HTERT RPE-1 (cell line): ENCODE results near the gene B3GNT4.
"Not testable (repeated sequence)": the region's sequence is repeated elsewhere in the genome, so short reads cannot be mapped to it uniquely, and the experiment has no call there.

Experiments
- in situ Hi-C: fragments of 300-500 bp; cut with MboI; formaldehyde crosslinking; loops from 4 replicates; pipeline ENCODE4 v1.14.3; 2020; ENCODE audit warnings: low sequenced_read_pairs

The B3GNT4 gene

DNA sequence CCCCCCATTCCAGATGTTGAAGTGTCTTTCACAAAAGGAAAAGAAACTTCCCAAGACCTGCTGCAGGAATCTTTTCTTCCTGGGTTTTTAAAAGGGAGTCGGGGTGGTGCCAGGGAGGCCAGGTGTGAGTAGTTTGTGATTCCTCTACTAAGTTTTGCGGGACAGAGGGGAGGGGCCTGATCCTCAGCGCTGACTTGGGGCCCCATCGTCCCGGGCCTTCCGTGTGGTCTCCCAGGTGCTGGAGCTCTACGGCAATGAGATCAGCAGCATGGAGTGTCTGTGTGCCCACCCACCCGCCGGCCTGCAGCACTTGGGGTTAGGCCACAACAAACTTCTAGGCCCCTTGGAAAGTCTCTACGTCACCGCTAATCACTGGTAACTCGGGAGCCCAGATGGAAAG is 16.0 kb upstream of the B3GNT4 start:
- in situ Hi-C loops: no loop called here

DNA sequence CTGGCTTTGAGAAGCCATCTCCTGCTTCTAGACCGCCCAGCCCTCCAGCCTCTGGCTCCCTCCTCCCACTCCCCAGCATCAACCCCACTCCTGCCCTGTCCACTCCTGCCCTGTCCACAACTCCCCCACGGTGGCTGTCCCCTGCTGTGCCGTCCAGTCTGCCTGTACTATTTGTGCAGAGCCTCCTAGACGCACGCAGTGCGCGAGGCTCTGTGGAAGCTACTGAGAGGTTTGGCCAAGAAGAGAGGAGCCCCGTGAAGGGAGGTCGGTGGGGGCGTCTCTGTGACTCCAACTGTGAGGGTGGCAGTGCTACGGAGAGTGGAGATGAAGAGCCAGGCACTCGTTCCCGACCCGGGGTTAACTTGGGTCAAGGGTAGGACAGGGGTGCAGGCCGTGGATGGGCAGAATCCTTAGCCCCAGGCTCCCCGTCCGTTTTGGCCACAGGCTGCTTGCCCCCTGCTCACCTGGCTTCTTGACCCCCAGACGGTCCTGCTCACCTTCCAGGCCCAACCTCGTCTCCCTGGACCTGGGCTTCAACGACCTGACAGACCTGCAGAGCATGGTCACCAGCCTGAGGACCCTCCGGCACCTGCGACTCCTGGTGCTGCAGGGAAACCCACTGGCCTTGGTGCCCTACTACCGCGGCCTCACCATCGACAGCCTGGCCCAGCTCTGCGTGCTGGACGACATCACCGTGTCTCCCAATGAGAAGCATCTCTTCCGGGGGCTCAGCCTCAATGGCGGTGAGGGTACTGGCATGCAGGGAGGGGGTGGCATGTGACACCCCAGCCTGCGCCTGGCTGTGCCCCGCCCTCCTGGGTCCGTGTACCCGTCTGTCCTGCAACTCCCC is 13.7 kb upstream of the B3GNT4 start:
- in situ Hi-C loops: no loop called here

DNA sequence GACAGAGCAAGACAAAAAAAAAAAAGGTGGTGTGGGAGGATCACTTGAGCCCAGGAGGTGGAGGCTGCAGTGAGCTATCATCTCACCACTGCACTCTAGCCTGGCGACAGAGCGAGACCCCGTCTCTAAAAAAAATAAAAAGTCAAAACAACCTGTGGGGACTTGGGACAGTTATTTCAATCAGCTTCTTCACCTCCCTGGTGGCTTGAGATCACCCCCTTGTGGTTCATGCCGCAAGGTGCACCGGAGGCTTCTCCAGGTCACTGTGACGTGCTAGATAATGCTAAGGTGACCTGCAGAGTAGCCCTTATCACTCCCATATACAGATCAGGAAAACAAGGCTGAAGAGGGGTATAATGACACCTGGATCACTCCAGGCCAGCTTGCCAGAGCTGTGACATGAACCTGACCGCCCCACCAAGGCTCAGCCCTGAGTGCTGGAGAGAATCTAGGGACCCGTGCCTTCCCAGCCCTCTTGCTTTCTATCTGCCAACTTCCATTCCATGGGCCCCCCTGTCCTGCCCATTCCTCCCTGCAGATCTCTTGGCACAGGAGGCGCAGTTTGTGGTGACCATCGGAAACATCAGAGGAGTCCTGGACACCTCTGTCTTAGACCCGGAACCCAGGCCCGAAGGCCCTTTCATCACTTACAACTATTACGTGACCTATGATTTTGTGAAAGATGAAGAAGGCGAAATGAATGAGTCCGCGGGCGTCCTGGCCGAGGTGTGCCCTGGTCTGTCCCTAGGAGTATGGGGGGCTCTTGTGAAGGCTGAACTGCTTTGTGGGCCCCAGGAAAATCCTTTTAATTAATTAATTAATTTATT is 12.5 kb upstream of the B3GNT4 start:
- in situ Hi-C loops: no loop called here

DNA sequence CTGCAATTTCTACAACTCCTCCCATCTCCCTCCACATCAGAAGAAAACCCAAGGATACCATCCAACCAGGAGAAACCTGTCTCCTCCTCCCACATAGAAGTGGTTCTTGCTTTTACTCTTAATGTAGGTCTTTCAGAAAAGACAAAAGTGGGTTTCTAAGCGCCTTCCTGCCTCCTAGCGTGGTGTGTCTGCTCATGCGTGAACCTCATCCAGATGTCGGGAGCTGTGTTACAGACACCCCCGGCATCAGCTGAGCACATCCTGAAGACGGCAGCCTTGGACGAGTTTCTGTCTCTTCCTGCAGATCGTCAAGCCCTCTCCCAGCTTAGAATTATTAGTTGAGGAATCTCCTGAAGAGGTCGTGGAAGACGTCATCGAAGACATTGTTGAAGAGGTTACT is 11.1 kb upstream of the B3GNT4 start:
- in situ Hi-C loops: no loop called here

DNA sequence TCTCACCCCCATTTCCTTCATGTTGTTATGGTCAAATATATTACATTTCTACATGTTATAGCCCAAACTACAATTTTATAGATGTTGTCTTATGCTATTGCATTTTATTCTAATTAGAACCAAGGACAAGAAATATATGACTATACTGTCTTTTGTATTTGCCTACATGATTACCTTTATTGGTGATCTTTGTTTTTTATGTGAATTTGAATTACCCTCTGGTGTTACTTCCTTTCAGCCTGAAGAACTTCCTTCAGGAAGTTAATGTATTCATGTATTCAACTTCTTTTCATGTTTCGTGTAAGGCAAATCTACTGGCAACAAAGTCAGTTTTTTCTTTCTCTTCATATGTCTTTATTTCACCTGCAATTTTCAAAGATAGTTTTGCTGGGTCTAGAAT is 8.7 kb upstream of the B3GNT4 start:
- in situ Hi-C loops: no loop called here

DNA sequence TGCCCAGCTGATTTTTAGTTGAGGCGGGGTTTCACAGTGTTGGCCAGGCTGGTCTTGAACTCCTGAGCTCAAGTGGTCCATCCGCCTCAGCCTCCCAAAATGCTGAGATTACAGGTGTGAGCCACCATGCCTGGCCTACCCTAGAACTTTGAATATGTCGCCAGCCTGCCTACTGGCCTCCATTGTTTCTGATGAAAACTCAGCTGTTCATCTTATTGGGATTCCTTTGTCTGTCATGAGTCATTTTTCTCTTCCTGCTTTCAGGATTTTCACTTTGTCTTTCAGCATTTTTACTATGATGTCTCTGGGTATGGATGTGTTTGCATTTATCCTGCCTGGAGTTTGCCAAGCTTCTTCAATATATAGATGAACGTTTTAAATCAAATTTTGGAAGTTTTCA is 8.1 kb upstream of the B3GNT4 start:
- in situ Hi-C loops: no loop called here

DNA sequence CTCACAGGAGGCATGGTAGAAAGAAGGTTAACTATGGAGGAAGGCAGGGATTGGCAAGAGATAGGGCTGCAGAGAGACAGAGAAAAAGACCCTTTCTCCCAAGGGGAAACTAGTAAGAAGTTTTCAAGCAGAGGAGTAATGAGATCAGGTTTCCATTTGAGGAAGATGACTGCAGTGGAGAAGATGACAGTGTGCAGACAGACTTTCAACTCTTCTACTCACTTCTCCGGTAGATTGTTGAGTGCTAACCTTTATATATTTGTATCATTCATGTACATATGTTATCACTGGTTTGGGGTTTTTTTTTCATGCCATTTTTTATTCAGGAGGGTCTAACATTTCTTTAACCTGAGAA is 5.9 kb upstream of the B3GNT4 start:
- in situ Hi-C loops: no loop called here

DNA sequence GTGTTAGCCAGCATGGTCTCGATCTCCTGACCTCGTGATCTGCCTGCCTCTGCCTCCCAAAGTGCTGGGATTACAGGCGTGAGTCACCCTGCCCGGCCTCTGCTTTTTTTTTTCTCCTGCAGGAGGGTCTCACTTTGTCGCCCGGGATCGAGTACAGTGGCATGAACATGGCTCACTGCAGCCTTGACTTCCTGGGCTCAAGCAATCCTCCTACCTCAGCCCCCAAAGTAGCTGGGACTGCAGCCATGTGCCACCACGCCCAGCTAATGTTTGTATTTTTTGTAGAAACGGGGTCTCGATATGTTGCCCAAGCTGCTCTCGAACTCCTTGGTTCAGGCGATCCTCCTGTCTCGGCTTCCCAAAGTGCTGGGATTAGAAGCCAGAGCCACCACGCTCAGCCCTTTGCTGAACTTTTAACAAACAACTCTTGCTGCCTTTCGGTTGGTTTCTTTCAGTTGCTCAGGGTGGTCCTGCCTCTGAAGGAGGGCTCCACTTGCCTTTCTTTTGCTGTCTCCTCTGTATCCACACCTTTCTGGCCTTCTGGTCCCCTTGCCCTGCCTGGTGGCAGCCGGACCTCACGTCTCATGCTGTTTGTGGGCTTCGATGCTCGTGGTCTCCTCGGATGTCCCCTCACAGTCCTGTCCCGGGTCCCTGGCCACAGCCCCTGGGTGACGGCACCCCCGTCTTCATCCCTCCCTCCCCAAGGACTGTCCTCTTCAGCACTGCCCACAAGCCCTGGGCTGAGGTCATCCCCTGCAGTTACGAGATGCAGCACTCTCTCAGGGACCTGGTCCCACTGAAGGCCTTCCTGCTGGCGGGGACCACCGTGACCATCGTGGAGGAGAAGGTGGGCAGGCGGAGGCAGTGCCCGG is 3.8 kb upstream of the B3GNT4 start:
- in situ Hi-C loops: no loop called here

DNA sequence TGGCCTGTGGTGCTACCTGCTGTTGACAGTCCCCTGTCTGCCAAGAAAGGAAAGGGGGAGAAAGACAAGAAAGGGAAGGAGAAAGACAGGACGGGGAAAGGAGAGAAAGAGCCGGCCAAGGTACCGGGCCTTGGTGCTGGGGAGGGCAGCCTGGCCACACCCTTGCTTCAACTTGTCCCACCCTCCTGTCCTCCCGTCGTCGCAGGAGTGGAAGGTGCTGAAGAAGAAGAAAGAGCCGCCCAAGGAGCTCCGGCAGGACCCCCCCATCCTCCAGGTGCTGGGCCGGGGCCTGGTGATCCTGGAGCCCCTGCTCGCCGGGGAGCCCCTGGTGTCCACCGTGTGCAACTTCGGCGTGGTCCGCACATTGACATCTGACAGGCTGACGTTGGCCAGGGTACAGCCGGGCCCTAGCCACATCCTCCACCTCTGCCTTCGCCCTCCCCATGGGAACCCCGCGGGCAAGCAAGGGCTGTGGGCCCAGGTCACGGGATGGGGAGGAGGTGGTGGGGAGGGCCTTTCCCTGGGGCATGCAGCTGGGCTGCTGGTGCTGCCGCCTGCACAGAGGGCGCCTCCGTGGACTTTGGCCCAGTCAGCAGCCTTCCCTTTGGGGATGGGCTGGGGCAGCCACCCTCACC is 2.9 kb upstream of the B3GNT4 start:
- in situ Hi-C loops: no loop called here

DNA sequence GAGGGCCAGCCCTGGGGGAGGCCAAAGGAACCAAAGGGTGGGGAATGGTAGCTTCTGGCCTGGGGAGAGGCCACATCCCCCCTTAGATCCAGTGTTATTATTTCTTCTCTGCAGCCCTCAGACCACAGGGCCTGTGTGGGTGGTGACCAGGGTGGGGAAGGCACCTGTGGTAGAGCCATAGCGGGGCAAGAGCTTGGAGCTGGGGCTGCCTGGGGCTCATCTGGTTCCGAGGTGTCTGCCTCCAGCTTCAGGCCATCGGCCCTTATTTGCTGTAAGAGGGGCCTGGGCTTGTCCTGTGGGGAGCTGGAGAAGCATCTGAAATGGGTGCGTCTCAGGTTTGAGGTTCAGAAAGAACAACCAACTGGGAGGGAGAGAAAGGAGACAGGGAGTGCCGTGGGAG is 2.1 kb upstream of the B3GNT4 start:
- in situ Hi-C loops: no loop called here

DNA sequence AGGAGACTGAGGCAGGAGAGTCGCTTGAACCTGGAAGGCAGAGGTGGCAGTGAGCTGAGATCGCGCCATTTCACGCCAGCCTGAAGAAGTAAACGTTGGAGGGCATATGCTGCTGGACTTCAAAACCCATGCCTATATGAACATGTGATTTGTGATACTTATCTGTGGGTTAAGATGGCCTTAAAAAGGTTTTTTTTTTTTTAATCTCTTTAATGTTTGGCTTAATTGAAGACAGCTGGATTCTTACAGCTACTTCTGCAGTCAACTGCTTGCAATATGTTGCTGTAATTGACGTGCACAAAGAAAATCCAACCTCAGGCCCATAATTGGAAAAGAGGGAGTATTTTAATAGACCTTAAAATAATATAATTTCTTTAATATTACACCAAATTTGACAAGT is 1.5 kb upstream of the B3GNT4 start:
- in situ Hi-C loops: no loop called here

DNA sequence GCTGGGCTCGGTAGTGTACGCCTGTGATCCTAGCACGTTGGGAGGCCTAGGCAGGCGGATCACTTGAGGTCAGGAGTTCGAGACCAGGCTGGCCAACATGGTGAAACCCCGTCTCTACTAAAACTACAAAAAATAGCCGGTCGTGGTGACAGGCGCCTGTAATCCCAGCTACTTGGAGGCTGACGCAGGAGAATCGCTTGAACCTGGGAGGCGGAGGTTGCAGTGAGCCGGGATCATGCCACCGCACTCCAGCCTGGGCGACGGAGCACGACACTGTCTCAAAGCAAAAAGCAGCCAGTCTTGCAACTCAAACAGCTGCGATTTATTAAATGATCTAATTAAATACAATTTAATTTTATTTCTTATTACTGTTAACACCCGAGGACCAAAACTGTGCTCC is 698 bp upstream of the B3GNT4 start:
- in situ Hi-C loops: not testable (repeated sequence)

DNA sequence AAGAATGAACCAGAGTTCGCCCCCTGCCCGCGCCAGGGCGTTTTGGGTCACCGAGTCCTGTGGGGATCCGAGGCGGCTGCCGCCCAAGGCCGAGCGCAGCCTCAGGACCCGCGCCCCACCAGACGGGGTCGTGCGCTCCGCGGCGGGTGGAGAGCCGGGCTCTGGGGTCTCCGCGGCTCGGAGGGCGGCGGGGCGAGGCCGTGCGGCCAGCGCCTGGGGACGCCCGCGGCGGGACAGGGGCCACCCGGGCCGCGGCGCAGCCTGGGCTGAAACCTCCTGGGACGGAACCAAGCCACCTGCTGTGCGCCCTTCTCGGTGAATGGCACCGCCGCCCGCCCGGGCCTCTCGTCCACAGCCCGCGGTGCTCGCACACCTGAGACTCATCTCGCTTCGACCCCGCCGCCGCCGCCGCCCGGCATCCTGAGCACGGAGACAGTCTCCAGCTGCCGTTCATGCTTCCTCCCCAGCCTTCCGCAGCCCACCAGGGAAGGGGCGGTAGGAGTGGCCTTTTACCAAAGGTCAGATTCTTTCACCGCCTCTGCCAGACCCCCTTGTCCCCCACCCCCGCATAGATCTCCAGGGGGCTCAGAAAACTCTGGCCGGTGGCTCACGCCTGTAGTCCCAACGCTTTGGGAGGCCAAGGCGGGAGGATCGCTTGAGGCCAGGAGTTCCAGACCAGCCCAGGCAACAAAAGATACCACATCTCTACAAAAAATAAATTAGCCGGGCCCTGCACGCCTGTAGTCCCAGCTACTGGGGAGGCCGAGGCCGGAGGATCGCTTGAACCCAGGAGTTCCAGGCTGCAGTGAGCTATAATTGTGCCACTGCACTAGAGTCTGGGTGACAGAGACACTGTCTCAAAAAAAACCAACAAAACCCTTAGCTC is 901 bp downstream of the B3GNT4 start:
- in situ Hi-C loops: no loop called here

DNA sequence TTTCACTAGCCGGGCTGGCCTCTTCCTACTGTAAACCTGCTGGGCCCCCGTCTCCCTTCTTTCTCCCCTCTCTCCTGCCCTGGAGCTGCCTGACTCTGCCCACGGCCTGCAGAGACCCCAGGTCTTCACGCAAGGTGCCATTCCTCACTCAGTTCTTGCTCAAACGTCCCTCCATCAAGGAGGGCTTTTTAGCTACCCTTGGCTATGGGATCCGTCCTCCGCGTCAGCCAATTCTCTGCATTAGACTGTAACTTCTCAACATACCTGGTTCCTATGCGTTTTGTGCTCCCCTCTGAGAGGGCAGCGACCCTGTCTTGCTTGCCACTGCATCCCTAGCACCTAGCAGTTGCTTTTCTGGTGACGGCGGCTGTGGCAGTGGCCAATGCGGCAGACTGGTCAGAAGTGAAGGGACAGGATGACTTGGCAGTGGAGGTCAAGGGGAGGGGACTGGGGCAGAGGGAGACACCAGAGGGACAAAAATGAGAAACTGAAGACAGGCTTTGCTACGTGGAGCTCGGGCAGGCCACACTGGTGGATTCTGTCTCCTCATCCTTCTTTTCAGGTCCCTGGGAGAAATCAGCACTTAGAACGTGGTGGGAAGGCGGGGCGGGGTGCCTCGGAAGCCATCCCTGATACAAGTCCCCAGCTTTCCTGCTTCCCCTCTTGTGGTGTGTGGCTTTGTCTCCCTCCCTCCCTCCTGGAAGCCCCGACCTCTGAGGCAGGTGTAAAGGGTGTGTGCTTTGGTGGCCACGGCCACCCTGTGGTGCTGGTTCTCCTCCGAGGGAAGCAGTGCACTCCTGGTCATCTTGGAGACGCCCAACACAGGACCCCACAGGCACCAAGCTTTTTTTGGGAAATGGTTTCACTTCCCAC is 1.8 kb downstream of the B3GNT4 start:
- in situ Hi-C loops: no loop called here

DNA sequence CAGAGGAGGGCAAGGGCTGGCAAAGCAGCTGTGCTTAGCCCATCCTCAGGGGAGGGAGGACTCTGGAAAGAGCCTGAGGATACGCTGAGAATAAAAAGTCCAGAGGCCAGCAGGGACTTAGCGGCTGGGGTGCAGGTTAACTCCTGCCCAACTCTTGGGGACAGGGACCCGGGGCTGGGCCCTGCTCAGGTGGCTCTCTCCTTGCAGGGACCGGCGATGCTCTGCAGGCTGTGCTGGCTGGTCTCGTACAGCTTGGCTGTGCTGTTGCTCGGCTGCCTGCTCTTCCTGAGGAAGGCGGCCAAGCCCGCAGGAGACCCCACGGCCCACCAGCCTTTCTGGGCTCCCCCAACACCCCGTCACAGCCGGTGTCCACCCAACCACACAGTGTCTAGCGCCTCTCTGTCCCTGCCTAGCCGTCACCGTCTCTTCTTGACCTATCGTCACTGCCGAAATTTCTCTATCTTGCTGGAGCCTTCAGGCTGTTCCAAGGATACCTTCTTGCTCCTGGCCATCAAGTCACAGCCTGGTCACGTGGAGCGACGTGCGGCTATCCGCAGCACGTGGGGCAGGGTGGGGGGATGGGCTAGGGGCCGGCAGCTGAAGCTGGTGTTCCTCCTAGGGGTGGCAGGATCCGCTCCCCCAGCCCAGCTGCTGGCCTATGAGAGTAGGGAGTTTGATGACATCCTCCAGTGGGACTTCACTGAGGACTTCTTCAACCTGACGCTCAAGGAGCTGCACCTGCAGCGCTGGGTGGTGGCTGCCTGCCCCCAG is 2.8 kb downstream of the B3GNT4 start:
- in situ Hi-C loops: no loop called here

DNA sequence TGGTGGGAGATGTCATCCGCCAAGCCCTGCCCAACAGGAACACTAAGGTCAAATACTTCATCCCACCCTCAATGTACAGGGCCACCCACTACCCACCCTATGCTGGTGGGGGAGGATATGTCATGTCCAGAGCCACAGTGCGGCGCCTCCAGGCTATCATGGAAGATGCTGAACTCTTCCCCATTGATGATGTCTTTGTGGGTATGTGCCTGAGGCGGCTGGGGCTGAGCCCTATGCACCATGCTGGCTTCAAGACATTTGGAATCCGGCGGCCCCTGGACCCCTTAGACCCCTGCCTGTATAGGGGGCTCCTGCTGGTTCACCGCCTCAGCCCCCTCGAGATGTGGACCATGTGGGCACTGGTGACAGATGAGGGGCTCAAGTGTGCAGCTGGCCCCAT is 3.5 kb downstream of the B3GNT4 start:
- in situ Hi-C loops: no loop called here

DNA sequence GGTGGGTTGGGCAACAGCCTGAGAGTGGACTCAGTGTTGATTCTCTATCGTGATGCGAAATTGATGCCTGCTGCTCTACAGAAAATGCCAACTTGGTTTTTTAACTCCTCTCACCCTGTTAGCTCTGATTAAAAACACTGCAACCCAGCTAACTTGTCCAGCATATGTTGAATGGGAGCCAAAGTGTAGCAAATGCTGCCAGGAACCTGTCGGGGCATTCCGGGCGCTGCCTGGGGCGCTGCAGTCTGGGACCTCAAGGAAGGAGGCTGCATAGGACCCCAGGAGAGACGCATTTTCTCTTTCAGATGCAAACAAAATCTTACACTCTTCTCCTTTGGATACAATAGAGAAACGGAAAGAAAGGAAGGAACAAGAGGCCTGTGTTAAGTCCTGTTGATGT is 3.9 kb downstream of the B3GNT4 start:
- in situ Hi-C loops: no loop called here
